Aorta (tissue), 5 donors: ENCODE measurements around the gene CALML4. TPM values are rescaled to one million over a fixed set of nuclear protein-coding genes. Genes with fewer than 3 reads are reported as not detected.

Experiments used
- ATAC-seq: fragments of 200-7000 bp; cut with Tn5 transposase; one replicate; pipeline ENCODE4 v1.9.1; 2022; ENCODE audit warnings: moderate library complexity; ENCODE audit not compliant: low FRiP score
- DNase-seq, 2 donors: peaks; one replicate each; pipeline ENCODE4 v3.0.0-alpha.2; 2020
- H3K27ac ChIP-seq, 2 donors: one replicate each; pipeline ENCODE4 v1.5.1; 2013; ENCODE audit warnings: low read length in 2 of 2, mild to moderate bottlenecking in 2 of 2, moderate library complexity in 2 of 2, control low read depth in 1 of 2, inconsistent platforms in 1 of 2, low read depth in 1 of 2
- H3K27me3 ChIP-seq, 2 donors: one replicate each; pipeline ENCODE4 v1.6.1; 2013; ENCODE audit warnings: control low read depth in 1 of 2, low read length in 1 of 2, mild to moderate bottlenecking in 1 of 2, moderate library complexity in 1 of 2; ENCODE audit not compliant: insufficient read depth in 2 of 2, control insufficient read depth in 1 of 2
- H3K36me3 ChIP-seq, 2 donors: one replicate each; pipeline ENCODE4 v1.6.1; 2013; ENCODE audit warnings: control low read depth in 1 of 2, low read length in 1 of 2, mild to moderate bottlenecking in 1 of 2; ENCODE audit not compliant: insufficient read depth in 2 of 2, control insufficient read depth in 1 of 2
- H3K4me1 ChIP-seq, 2 donors: one replicate each; pipeline ENCODE4 v1.6.1; 2013; ENCODE audit warnings: low read length in 2 of 2, control low read depth in 1 of 2, mild to moderate bottlenecking in 1 of 2, moderate library complexity in 1 of 2; ENCODE audit not compliant: insufficient read depth in 2 of 2, control insufficient read depth in 1 of 2
- H3K4me3 ChIP-seq, 2 donors: one replicate each; pipeline ENCODE4 v1.5.1; 2013; ENCODE audit warnings: low read length in 2 of 2, control low read depth in 1 of 2, mild to moderate bottlenecking in 1 of 2
- H3K9me3 ChIP-seq: one replicate; pipeline ENCODE4 v1.6.1; 2013; ENCODE audit warnings: mild to moderate bottlenecking, low read length; ENCODE audit not compliant: control insufficient read depth
- WGBS, 2 donors: extraction: QIAGEN DNeasy Blood & Tissue Kit; methylation state at CpG; one replicate each; pipeline ENCODE4 v1.1.7; 2013; 5-methylcytosine and 5-hydroxymethylcytosine counted together
- intact Hi-C, 2 donors: fragments of 100-400 bp; cut with DNase I; formaldehyde crosslinking; loops; one replicate each; pipeline versions ENCODE4 v1.14.2 to v1.15.0; 2022
- polyA plus RNA-seq, 2 donors: library from polyadenylated mRNA; stranded (reverse); fragments of 200-250 nt; gene quantifications; one replicate each; pipeline ENCODE4 v1.2.3, GENCODE V29; 2013
- total RNA-seq, 2 donors: library from RNA; stranded (reverse); fragmentation: NEBNext Ultra II Directional; extraction: Animal tissue kit (Norgen Biotek cat#: 25700); gene quantifications; one replicate each; pipeline ENCODE4 v1.2.1, GENCODE V29; 2021
- donor health status: healthy with polysubstance abuse.
- donor health status: Bipolar disorder and iron deficiency.
- donor health status: DM: no; HTN: no; CAD: no.
- donor health status: DM: no; HTN: no; CAD: no.
- donor health status: DM: yes; HTN: yes; CAD: no.

The CALML4 gene
- total and polyA plus RNA-seq, 4 donors: 3.9 to 29.9 (median 6.2) TPM

GRCh38 chr15:68152342-68152741 lies 52.8 kb downstream of the CALML4 start:
- H3K4me3 ChIP-seq: no peak overlapping the region
- H3K27me3 ChIP-seq: no peaks in the 10 kb centered on the region
- ATAC-seq: no peak
- peaks cover 0 to 3% of the 10 kb centered on the region in 2 donors for H3K4me1 ChIP-seq
- WGBS, 2 donors: 99% methylated on average over 2 of the region's 2 CpGs
- H3K27ac ChIP-seq: no peak overlapping the region
- intact Hi-C loops: loop anchor here in 1 of 2 donors (10.0 kb wide), 1 partner anchor 98 kb away; the partner anchor contains the start of gene PIAS1
- DNase-seq: no peak
- H3K9me3 ChIP-seq: no peaks in the 10 kb centered on the region
- no peaks in the 10 kb centered on the region for H3K36me3 ChIP-seq

- H3K27ac ChIP-seq: no peak overlapping the region
- 87 to 98% methylated on average over 1 of the region's 1 CpG for whole genome bisulfite sequencing, 2 donors
- intact Hi-C loops: loop anchor here in 1 of 2 donors (10.0 kb wide), 1 partner anchor 96 kb away; the partner anchor contains the start of gene PIAS1
These were observed 53.9 kb downstream of the CALML4 start for GRCh38 chr15:68151277-68151676.

GRCh38 chr15:68150187-68150586 lies 54.9 kb downstream of the CALML4 start:
- H3K27ac ChIP-seq: no peak overlapping the region
- no peaks in the 10 kb centered on the region for H3K27me3 ChIP-seq
- H3K9me3 ChIP-seq: no peaks in the 10 kb centered on the region
- no peak for ATAC-seq
- H3K36me3 ChIP-seq: no peaks in the 10 kb centered on the region
- 77 to 81% methylated on average over 1 of the region's 1 CpG for WGBS, 2 donors
- H3K4me1 ChIP-seq: no peaks in the 10 kb centered on the region
- intact Hi-C loops: loop anchor here in 1 of 2 donors (10.0 kb wide), 1 partner anchor 95 kb away; the partner anchor contains the start of gene PIAS1
- DNase-seq: no peak
- no peak overlapping the region for H3K4me3 ChIP-seq

More at GRCh38 chr15:68151277-68151676, 53.9 kb downstream of the CALML4 start:
- no peaks in the 10 kb centered on the region for H3K36me3 ChIP-seq
- no peaks in the 10 kb centered on the region for H3K27me3 ChIP-seq
- no peak for DNase-seq
- H3K4me3 ChIP-seq: no peak overlapping the region
- no peaks in the 10 kb centered on the region for H3K4me1 ChIP-seq
- no peaks in the 10 kb centered on the region for H3K9me3 ChIP-seq
- no peak for ATAC-seq

- WGBS, 2 donors: 96 to 99% methylated on average over 1 of the region's 1 CpG
- ATAC-seq (no peak), DNase-seq (no peak)
- intact Hi-C loops: no loop called here
- Histone ChIP-seq H3K27ac (no peak overlapping the region), H3K36me3 (no peaks in the 10 kb centered on the region), H3K27me3 (no peaks in the 10 kb centered on the region), H3K4me3 (no peak overlapping the region), H3K9me3 (no peaks in the 10 kb centered on the region), H3K4me1 (no peaks in the 10 kb centered on the region)
These were observed 56.1 kb downstream of the CALML4 start for GRCh38 chr15:68149059-68149458.

GRCh38 chr15:68148039-68148438 lies 57.1 kb downstream of the CALML4 start:
- Histone ChIP-seq H3K4me1 (no peaks in the 10 kb centered on the region), H3K27ac (no peak overlapping the region), H3K9me3 (no peaks in the 10 kb centered on the region), H3K27me3 (no peaks in the 10 kb centered on the region), H3K4me3 (no peak overlapping the region), H3K36me3 (no peaks in the 10 kb centered on the region)
- 89 to 93% methylated on average over 1 of the region's 1 CpG for WGBS, 2 donors
- DNase-seq (no peak), ATAC-seq (no peak)
- intact Hi-C loops: no loop called here

- intact Hi-C loops: no loop called here
- Histone ChIP-seq H3K4me3 (no peak overlapping the region), H3K27me3 (no peaks in the 10 kb centered on the region), H3K27ac (no peak overlapping the region), H3K36me3 (no peaks in the 10 kb centered on the region), H3K9me3 (no peaks in the 10 kb centered on the region), H3K4me1 (peaks cover 0 to 2% of the 10 kb centered on the region in 2 donors)
- DNase-seq (no peak), ATAC-seq (no peak)
These were observed 59.4 kb downstream of the CALML4 start for GRCh38 chr15:68145706-68146105.

GRCh38 chr15:68143785-68144184 lies 61.3 kb downstream of the CALML4 start:
- no peak for ATAC-seq
- H3K4me1 ChIP-seq: peaks cover 0 to 5% of the 10 kb centered on the region in 2 donors
- H3K4me3 ChIP-seq: no peak overlapping the region
- intact Hi-C loops: no loop called here
- H3K36me3 ChIP-seq: no peaks in the 10 kb centered on the region
- no peaks in the 10 kb centered on the region for H3K27me3 ChIP-seq
- WGBS, 2 donors: 92 to 97% methylated on average over 1 of the region's 1 CpG
- no peak for DNase-seq
- no peak overlapping the region for H3K27ac ChIP-seq
- no peaks in the 10 kb centered on the region for H3K9me3 ChIP-seq

- Histone ChIP-seq H3K27ac (no peak overlapping the region), H3K9me3 (no peaks in the 10 kb centered on the region), H3K4me1 (peaks cover 0 to 5% of the 10 kb centered on the region in 2 donors), H3K36me3 (no peaks in the 10 kb centered on the region), H3K27me3 (no peaks in the 10 kb centered on the region), H3K4me3 (no peak overlapping the region)
- ATAC-seq (no peak), DNase-seq (no peak)
- intact Hi-C loops: no loop called here
- WGBS, 2 donors: 92% methylated on average over 2 of the region's 2 CpGs
These were observed 62.0 kb downstream of the CALML4 start for GRCh38 chr15:68143129-68143528.
